GM19239 (cell line): ENCODE results near the gene LRMDA.
"Not testable (repeated sequence)": the region's sequence is repeated elsewhere in the genome, so short reads cannot be mapped to it uniquely, and the experiment has no call there.

Experiments
- DNase-seq: peaks from one replicate; pipeline ENCODE4 v3.0.0; 2011; ENCODE audit warnings: low spot score; ENCODE audit not compliant: insufficient read length
- FAIRE-seq: peaks from 2 replicates; lab custom pipeline; 2011; peaks lifted over from hg19 to GRCh38; lab: Jason Lieb, UNC

The LRMDA gene

GRCh38 chr10:76036111-76036940 is 604.9 kb downstream of the LRMDA start:
- peak; percentile 4 for FAIRE-seq
- peak; percentile 58 for DNase-seq

- FAIRE-seq, result no peak
- no peak for DNase-seq
Measured at GRCh38 chr10:76036962-76037361, 605.5 kb downstream of the LRMDA start.

- FAIRE-seq, result no peak
Measured at GRCh38 chr10:76037531-76038155, 606.2 kb downstream of the LRMDA start.

GRCh38 chr10:76038696-76039095 is 607.3 kb downstream of the LRMDA start:
- DNase-seq (no peak), FAIRE-seq (no peak)

More at GRCh38 chr10:76037531-76038155, 606.2 kb downstream of the LRMDA start:
- no peak for DNase-seq

GRCh38 chr10:76040107-76040829 is 608.8 kb downstream of the LRMDA start:
- no peak for DNase-seq
- no peak for FAIRE-seq

GRCh38 chr10:76040830-76041220 is 609.4 kb downstream of the LRMDA start:
- no peak for FAIRE-seq

GRCh38 chr10:76041551-76041950 is 610.1 kb downstream of the LRMDA start:
- DNase-seq, result no peak

More at GRCh38 chr10:76040830-76041220, 609.4 kb downstream of the LRMDA start:
- no peak for DNase-seq

GRCh38 chr10:76043261-76043660 is 611.8 kb downstream of the LRMDA start:
- FAIRE-seq, result no peak
- no peak for DNase-seq

More at GRCh38 chr10:76041551-76041950, 610.1 kb downstream of the LRMDA start:
- FAIRE-seq, result no peak

GRCh38 chr10:76044751-76045150 is 613.3 kb downstream of the LRMDA start:
- DNase-seq (no peak), FAIRE-seq (no peak)

GRCh38 chr10:76045174-76045573 is 613.8 kb downstream of the LRMDA start:
- FAIRE-seq (no peak), DNase-seq (no peak)

- DNase-seq, result no peak
- FAIRE-seq, result no peak
Measured at GRCh38 chr10:76047521-76047920, 616.1 kb downstream of the LRMDA start.

- no peak for DNase-seq
- no peak for FAIRE-seq
Measured at GRCh38 chr10:76049581-76050290, 618.3 kb downstream of the LRMDA start.

- no peak for FAIRE-seq
- DNase-seq, result no peak
Measured at GRCh38 chr10:76050291-76050625, 618.8 kb downstream of the LRMDA start.

- FAIRE-seq (no peak), DNase-seq (no peak)
Measured at GRCh38 chr10:76051007-76051936, 619.8 kb downstream of the LRMDA start.

- DNase-seq, result no peak
- no peak for FAIRE-seq
Measured at GRCh38 chr10:76052682-76053503, 621.5 kb downstream of the LRMDA start.

GRCh38 chr10:76055466-76055865 is 624.0 kb downstream of the LRMDA start:
- no peak for DNase-seq
- no peak for FAIRE-seq

GRCh38 chr10:76055963-76056362 is 624.5 kb downstream of the LRMDA start:
- FAIRE-seq (no peak), DNase-seq (no peak)

GRCh38 chr10:76060993-76061392 is 629.6 kb downstream of the LRMDA start:
- not testable (repeated sequence) for DNase-seq, FAIRE-seq
